ENCODE measurements around the gene C15orf62.
A peak's percentile ranks its signal among the peaks of the same experiment; 100 is the strongest.

The C15orf62 gene

GRCh38 chr15:40806672-40807027 lies 36.9 kb downstream of the C15orf62 start:
- ChIA-PET CTCF (interaction anchor here (1.1 to 3.2 kb wide), 7 partner anchors 21 to 89 kb away, joined by 3 to 20 read pairs (median 4); no protein-coding TSS in a partner anchor), POLR2A (no interaction called here)
- no peak for DNase-seq (ENCODE audit: extremely low spot score)
- no peak for TF ChIP-seq CTCF (IDR thresholded peaks at IDR 0.05; ENCODE audit: control extremely low read depth, extremely low read depth, low read depth, missing control alignments)

GRCh38 chr15:40807028-40807887 lies 37.5 kb downstream of the C15orf62 start, which contains the start of the genes DNAJC17 and ZFYVE19:
DNAJC17 (minus strand) TSS chr15:40807473; CDS start chr15:40807446, 27 bp downstream.
ZFYVE19 (plus strand) TSS chr15:40807089; CDS start chr15:40807590, 501 bp downstream.
- CTCF ChIA-PET = interaction anchor here (1.1 to 3.2 kb wide), 6 partner anchors 22 to 88 kb away, joined by 3 to 20 read pairs (median 4); no protein-coding TSS in a partner anchor
- POLR2A ChIA-PET = interaction anchor here (0.8 kb wide), 1 partner anchor 69 kb away, joined by 3 read pairs; no protein-coding TSS in a partner anchor
- no peak for TF ChIP-seq CTCF (IDR thresholded peaks at IDR 0.05; ENCODE audit: control extremely low read depth, extremely low read depth, low read depth, missing control alignments)
- DNase-seq (ENCODE audit: extremely low spot score) = peak; percentile 94

- CTCF ChIA-PET = interaction anchor here (1.1 to 3.2 kb wide), 5 partner anchors 25 to 95 kb away, joined by 3 to 20 read pairs (median 3); no protein-coding TSS in a partner anchor
- POLR2A ChIA-PET = interaction anchor here (0.8 kb wide), 1 partner anchor 70 kb away, joined by 3 read pairs; no protein-coding TSS in a partner anchor
- no peak for TF ChIP-seq CTCF (IDR thresholded peaks at IDR 0.05; ENCODE audit: control extremely low read depth, extremely low read depth, low read depth, missing control alignments)
- no peak for DNase-seq (ENCODE audit: extremely low spot score)
Observed at GRCh38 chr15:40807888-40808461, 38.2 kb downstream of the C15orf62 start.

GRCh38 chr15:40808861-40809450 lies 39.2 kb downstream of the C15orf62 start:
- no peak for TF ChIP-seq CTCF (IDR thresholded peaks at IDR 0.05; ENCODE audit: control extremely low read depth, extremely low read depth, low read depth, missing control alignments)
- ChIA-PET POLR2A (no interaction called here), CTCF (interaction anchor here (1.3 to 3.2 kb wide), 3 partner anchors 49 to 94 kb away, joined by 3 to 20 read pairs (median 3); partner anchors contain the start of gene VPS18)
- DNase-seq (ENCODE audit: extremely low spot score) = no peak

GRCh38 chr15:40812721-40813425 lies 43.1 kb downstream of the C15orf62 start:
- TF ChIP-seq CTCF (IDR thresholded peaks at IDR 0.05; ENCODE audit: control extremely low read depth, extremely low read depth, low read depth, missing control alignments) = no peak
- DNase-seq (ENCODE audit: extremely low spot score) = no peak
- POLR2A ChIA-PET = no interaction called here
- CTCF ChIA-PET = interaction anchor here (0.9 to 4.1 kb wide), 8 partner anchors 9 to 82 kb away, joined by 3 to 31 read pairs (median 4); partner anchors contain the start of genes PPP1R14D and VPS18
